SU-DHL-6 (cell line): ENCODE results near the gene SH3RF3.

Experiments used
- H2AFZ ChIP-seq: fragments of 200-600 bp; sonication (generic); 2 replicates; pipeline ENCODE4 v1.6.1; 2014; ENCODE audit warnings: low read depth, mild to moderate bottlenecking, moderate library complexity, mixed read lengths, antibody characterized with exemption, low read length; ENCODE audit not compliant: severe bottlenecking
- H3F3A ChIP-seq: fragments of 200-600 bp; shearing (Covaris generic); 2 replicates; pipeline ENCODE4 v1.6.0; 2016; ENCODE audit warnings: antibody characterized with exemption, mild to moderate bottlenecking; ENCODE audit not compliant: insufficient read depth
- H3K27ac ChIP-seq: fragments of 200-600 bp; sonication (generic); 2 replicates; pipeline ENCODE4 v1.5.1; 2016; ENCODE audit warnings: low read depth, mild to moderate bottlenecking, low read length, moderate library complexity, mixed read lengths
- H3K27me3 ChIP-seq: fragments of 200-600 bp; sonication (generic), shearing (Covaris generic); 2 replicates; pipeline ENCODE4 v1.6.0; 2014; ENCODE audit warnings: mild to moderate bottlenecking, low read length
- H3K36me3 ChIP-seq: fragments of 200-600 bp; sonication (generic); 2 replicates; pipeline ENCODE4 v1.6.1; 2014; ENCODE audit warnings: mild to moderate bottlenecking, low read length, mixed read lengths
- H3K4me2 ChIP-seq: fragments of 300-600, 200-600 bp; shearing (Covaris generic), sonication (generic); 2 replicates; pipeline ENCODE4 v1.6.0; 2014; ENCODE audit warnings: low read length, low read depth, mild to moderate bottlenecking; ENCODE audit not compliant: poor library complexity, severe bottlenecking
- H3K4me3 ChIP-seq: fragments of 200-600 bp; sonication (generic); 2 replicates; pipeline ENCODE4 v1.5.1; 2014; ENCODE audit warnings: antibody characterized with exemption, low read length, mild to moderate bottlenecking, mixed read lengths; ENCODE audit not compliant: insufficient read depth, poor library complexity, severe bottlenecking
- H3K79me2 ChIP-seq: fragments of 200-600 bp; sonication (generic); 2 replicates; pipeline ENCODE4 v1.6.1; 2014; ENCODE audit warnings: mild to moderate bottlenecking, low read length, moderate library complexity; ENCODE audit not compliant: insufficient read depth
- H3K9ac ChIP-seq: fragments of 200-600 bp; sonication (generic); 2 replicates; pipeline ENCODE4 v1.7.0; 2014; ENCODE audit warnings: mild to moderate bottlenecking, low read length
- H3K9me2 ChIP-seq: fragments of 200-600 bp; sonication (generic); replicated peaks from 2 replicates; pipeline ENCODE4 v1.6.1; 2014; ENCODE audit warnings: low read length; ENCODE audit not compliant: insufficient read depth
- H3K9me3 ChIP-seq: fragments of 200-600 bp; sonication (generic); 2 replicates; pipeline ENCODE4 v1.6.1; 2014; ENCODE audit warnings: low read length, mixed read lengths; ENCODE audit not compliant: insufficient read depth
- H4K20me1 ChIP-seq: fragments of 200-600 bp; sonication (generic); 2 replicates; pipeline ENCODE4 v1.6.1; 2014; ENCODE audit warnings: low read depth, mild to moderate bottlenecking, antibody characterized with exemption, low read length, moderate library complexity, mixed read lengths
- EZH2phosphoT487 ChIP-seq: fragments of 200-600 bp; sonication (generic), shearing (Covaris generic); conservative IDR thresholded peaks from 2 replicates; pipeline ENCODE4 v1.6.1; 2018; ENCODE audit warnings: mild to moderate bottlenecking, antibody characterized with exemption, low read length, moderate library complexity, mixed read lengths
- TF ChIP-seq, protein P1 (sequence below): fragments of 200-600 bp; sonication (generic); IDR thresholded peaks from one replicate; pipeline ENCODE4 v1.5.1; 2017; ENCODE audit warnings: antibody characterized with exemption, mild to moderate bottlenecking, low read length, moderate library complexity; ENCODE audit not compliant: insufficient read depth, poor library complexity, severe bottlenecking

SH3RF3 gene

DNA sequence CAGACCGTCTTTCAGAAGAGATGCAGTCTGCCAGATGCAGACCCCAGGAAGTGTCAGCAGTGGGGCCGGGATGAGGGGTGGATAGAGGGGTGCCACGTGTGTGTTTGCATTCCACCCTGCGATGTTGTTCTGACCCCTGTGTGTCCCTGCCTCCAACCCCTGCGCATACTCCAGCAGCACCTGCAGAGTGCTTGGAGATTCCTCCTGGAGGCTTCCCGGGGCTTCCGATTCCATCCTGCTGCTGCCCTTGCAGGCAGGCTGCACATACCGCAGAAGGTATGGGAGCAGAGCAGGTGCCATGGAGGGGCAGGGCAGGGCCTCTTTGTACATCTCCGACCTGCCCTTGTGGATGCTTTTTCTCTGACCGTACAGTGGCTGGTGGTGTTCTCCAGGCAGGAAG is 177.2 kb downstream of the SH3RF3 start:
- Histone ChIP-seq H3K4me3 (no peak overlapping the region), H2AFZ (no peak overlapping the region), H3K4me2 (no peak overlapping the region), H3K36me3 (no peaks in the 10 kb centered on the region), H4K20me1 (no peaks in the 10 kb centered on the region), H3K9ac (no peak overlapping the region), H3K9me2 (no peaks in the 10 kb centered on the region), H3K9me3 (no peaks in the 10 kb centered on the region), H3K27ac (no peak overlapping the region), H3K27me3 (no peaks in the 10 kb centered on the region), H3F3A (no peaks in the 10 kb centered on the region), H3K79me2 (no peaks in the 10 kb centered on the region)
- no peak for TF ChIP-seq EZH2phosphoT487
- TF ChIP-seq, protein P1, sequence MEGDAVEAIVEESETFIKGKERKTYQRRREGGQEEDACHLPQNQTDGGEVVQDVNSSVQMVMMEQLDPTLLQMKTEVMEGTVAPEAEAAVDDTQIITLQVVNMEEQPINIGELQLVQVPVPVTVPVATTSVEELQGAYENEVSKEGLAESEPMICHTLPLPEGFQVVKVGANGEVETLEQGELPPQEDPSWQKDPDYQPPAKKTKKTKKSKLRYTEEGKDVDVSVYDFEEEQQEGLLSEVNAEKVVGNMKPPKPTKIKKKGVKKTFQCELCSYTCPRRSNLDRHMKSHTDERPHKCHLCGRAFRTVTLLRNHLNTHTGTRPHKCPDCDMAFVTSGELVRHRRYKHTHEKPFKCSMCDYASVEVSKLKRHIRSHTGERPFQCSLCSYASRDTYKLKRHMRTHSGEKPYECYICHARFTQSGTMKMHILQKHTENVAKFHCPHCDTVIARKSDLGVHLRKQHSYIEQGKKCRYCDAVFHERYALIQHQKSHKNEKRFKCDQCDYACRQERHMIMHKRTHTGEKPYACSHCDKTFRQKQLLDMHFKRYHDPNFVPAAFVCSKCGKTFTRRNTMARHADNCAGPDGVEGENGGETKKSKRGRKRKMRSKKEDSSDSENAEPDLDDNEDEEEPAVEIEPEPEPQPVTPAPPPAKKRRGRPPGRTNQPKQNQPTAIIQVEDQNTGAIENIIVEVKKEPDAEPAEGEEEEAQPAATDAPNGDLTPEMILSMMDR, result no peak

DNA sequence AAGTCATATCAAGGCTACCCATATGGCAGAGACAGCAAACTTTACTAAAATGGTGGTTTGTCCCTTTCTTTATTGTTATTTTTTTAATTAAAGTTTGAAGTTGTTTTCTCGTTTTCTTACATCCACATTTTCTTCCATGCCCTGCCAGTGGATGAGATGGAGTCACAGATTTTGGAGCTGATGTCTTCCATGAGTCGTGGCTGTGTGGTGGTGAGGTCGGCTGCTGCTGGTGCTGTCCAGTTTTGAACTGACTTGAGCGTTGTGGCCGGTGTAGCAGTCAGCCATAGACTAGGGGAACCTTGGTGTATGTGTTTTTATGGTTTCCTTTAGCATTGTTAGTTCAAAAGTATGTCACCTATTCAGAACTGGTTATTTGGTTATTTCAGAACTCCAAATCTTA is 182.8 kb downstream of the SH3RF3 start:
- no peak overlapping the region for H2AFZ ChIP-seq
- no peaks in the 10 kb centered on the region for H3K36me3 ChIP-seq
- no peak overlapping the region for H3K4me3 ChIP-seq
- H3K79me2 ChIP-seq, result no peaks in the 10 kb centered on the region
- no peaks in the 10 kb centered on the region for H4K20me1 ChIP-seq
- H3K9me3 ChIP-seq, result no peaks in the 10 kb centered on the region
- H3K9ac ChIP-seq, result no peak overlapping the region
- no peak overlapping the region for H3K4me2 ChIP-seq
- no peaks in the 10 kb centered on the region for H3K27me3 ChIP-seq
- TF ChIP-seq, protein P1, result no peak
- no peak for TF ChIP-seq EZH2phosphoT487
- no peaks in the 10 kb centered on the region for H3F3A ChIP-seq
- no peak overlapping the region for H3K27ac ChIP-seq
- H3K9me2 ChIP-seq, result no peaks in the 10 kb centered on the region

DNA sequence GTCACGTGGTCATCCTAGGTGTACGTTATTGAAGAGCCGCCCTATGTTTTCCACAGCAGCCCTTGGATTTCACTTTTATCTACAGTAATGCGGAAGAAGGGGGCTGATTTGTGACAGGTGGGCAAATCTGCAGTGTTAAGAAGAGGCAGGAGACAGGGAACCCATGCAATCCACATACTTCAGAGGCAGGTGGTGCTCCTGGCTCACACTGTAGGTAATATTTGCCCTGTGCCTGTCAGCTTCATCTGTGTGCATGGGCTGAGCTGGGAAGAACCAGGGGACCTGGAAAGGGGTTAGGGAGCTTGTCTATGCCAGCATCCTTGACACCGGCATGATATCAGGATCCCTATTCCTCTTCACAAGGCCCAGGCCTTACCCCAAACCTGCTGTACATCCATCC is 183.9 kb downstream of the SH3RF3 start:
- Histone ChIP-seq H3K79me2 (no peaks in the 10 kb centered on the region), H4K20me1 (no peaks in the 10 kb centered on the region), H3K27ac (no peak overlapping the region), H2AFZ (no peak overlapping the region), H3F3A (no peaks in the 10 kb centered on the region), H3K9me2 (no peaks in the 10 kb centered on the region), H3K4me3 (no peak overlapping the region), H3K9ac (no peak overlapping the region), H3K9me3 (no peaks in the 10 kb centered on the region), H3K36me3 (no peaks in the 10 kb centered on the region), H3K27me3 (no peaks in the 10 kb centered on the region), H3K4me2 (no peak overlapping the region)
- TF ChIP-seq EZH2phosphoT487, result no peak
- TF ChIP-seq, protein P1, result no peak
